TTC549 (cell line): ENCODE results near the gene CHRNA5.
"Not testable (repeated sequence)": the region's sequence is repeated elsewhere in the genome, so short reads cannot be mapped to it uniquely, and the experiment has no call there.

ENCODE experiments used
- FAIRE-seq: peaks from 2 replicates; lab custom pipeline; 2012; peaks lifted over from hg19 to GRCh38; lab: Jason Lieb, UNC

CHRNA5 gene

GRCh38 chr15:78565097-78565950 lies at the start of gene CHRNA5:
TSS of gene CHRNA5 (plus strand) at chr15:78565520. CDS start at chr15:78565720, 200 bp downstream.
- FAIRE-seq: no peak

DNA sequence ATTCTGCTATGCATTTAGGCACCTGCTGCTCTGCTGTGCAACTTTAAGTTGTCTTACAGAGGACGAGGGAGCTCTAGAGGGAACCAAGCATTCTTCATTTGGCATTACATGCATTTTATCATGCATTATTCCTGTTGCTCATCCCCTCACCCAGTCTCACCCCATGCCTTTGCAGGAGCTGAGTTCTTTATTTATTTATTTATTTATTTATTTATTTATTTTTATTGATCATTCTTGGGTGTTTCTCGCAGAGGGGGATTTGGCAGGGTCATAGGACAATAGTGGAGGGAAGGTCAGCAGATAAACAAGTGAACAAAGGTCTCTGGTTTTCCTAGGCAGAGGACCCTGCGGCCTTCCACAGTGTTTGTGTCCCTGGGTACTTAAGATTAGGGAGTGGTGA lies 45.3 kb upstream of the CHRNA5 start:
- not testable (repeated sequence) for FAIRE-seq

- FAIRE-seq: no peak
Measured at GRCh38 chr15:78524230-78524629, 41.1 kb upstream of the CHRNA5 start.

DNA sequence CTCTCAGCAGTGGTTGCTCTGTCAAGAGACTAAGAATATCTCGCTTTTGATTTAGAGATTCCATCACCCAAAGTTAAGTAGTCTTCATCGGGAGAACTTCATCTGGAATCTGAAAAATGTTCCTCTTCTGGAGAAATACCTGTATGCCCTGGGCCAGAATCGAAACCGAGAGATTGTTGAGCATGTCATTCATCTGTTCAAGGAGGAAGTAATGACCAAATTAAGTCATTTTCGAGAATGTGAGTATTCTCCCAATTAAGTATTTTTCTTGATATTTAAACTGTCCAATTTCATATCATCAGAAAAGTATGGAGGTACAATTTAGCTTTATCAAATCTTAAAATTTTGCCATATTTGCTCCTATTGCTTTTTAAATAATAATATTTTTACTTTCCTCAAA lies 38.0 kb upstream of the CHRNA5 start:
- FAIRE-seq: no peak

GRCh38 chr15:78533331-78533730 lies 32.0 kb upstream of the CHRNA5 start:
- no peak for FAIRE-seq

DNA sequence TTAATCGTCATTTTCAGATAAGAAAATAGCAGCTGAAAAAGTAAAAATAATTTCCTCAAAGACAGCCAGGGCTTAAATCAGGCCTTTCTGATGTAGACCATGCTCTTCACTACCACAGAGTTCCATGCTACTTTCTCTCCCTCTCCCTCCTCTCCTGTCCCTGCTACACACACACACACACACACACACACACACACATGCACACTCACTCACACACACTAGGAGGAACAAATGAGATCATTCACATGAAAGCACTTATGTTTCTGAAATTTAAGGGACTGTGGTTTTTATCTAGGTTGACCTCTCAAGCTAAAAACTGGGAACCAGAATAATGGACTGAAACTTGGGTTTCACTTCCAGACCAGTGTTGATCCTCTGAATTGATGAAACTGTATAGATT lies 29.2 kb upstream of the CHRNA5 start:
- FAIRE-seq: no peak

- no peak for FAIRE-seq
Measured at GRCh38 chr15:78537266-78537905, 27.9 kb upstream of the CHRNA5 start.

- FAIRE-seq: no peak
Measured at GRCh38 chr15:78538358-78538757, 27.0 kb upstream of the CHRNA5 start.

DNA sequence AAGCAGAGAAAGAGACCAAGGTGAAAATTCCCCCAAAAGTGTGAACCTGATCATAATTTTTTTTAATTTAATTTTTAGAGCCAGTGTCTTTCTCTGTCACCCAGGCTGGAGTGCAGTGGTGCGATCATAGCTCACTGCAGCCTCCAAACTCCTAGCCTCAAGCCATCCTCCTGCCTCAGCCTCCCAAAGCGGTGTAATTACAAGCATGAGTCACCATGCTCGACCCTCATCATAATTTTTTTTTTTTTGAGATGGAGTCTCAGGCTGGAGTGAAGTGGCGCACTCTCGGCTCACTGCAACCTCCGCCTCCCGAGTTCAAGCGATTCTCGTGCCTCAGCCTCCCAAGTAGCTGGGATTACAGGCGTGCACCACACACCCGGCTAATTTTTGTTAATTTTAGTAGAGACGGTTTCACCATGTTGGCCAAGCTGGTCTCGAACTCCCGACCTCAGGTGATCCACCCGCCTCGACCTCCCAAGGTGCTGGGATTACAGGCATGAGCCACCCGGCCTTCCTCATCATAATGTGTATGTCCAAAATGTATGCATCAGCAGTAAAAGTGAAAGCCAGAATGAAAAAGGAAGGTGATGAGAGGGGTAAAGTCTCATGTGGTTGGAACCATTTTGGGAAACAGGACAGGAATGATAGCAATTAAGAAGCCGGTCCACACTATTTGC lies 25.7 kb upstream of the CHRNA5 start:
- not testable (repeated sequence) for FAIRE-seq

DNA sequence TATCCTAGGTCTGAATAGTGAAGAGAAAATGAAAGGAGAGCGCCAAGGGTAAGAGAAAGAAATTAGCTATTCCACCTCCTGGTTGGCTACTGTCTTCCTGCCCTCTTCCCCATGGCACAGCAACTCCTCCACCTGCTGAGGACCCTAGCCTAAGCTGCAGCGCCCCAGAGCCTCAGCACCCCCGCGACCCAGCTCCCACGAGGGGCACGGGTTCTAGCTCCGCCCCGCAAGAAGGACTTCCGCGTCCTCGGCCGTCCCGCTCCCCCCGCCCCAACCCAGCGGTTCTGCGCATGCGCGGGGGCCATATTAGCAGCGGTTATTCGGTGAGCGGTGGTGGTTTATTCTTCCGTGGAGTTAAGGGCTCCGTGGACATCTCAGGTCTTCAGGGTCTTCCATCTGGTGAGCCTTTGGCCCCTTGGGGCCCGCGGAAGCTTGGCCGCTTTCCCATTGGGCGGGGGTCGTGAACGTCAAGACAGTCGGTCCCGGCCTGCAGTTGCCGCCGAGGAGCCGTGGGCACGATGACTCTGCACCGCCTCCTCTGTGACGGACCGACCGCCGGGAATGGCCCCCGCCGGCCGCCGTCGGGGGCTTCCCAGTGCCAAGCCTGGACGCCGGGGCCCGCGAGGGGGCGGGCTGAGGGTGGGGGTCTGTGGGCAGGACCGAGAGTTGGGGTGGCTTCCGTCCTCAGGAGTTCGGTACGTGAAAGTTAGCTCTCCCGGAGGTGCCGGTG lies 25.0 kb upstream of the CHRNA5 start, which contains the start of gene PSMA4:
PSMA4 (plus strand) TSS at position 304 of the 730 bp plus-strand sequence. CDS start 1,484 bp downstream, outside the sequence.
- no peak for FAIRE-seq

GRCh38 chr15:78540871-78541743 lies 24.2 kb upstream of the CHRNA5 start:
- no peak for FAIRE-seq

GRCh38 chr15:78541744-78542034 lies 23.6 kb upstream of the CHRNA5 start:
- no peak for FAIRE-seq

DNA sequence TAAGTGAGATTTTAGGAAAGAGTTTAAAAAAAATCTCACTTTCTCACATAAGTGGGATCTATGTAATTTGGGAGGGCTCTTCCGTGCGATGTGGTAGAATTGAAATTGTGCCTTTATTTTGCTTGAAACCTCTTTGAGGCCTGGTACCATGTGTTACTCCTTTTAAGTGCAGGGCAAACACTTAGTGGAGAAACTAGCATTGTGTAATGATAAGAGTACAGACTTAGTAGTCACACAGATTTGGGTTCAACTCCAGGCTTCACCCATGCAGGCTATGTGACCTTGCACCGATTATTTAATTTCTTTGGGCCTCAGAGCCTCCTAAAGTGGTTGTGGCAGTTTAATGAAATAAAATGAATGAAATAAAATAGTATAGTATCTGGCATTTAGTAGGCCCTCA lies 22.7 kb upstream of the CHRNA5 start:
- FAIRE-seq: no peak

DNA sequence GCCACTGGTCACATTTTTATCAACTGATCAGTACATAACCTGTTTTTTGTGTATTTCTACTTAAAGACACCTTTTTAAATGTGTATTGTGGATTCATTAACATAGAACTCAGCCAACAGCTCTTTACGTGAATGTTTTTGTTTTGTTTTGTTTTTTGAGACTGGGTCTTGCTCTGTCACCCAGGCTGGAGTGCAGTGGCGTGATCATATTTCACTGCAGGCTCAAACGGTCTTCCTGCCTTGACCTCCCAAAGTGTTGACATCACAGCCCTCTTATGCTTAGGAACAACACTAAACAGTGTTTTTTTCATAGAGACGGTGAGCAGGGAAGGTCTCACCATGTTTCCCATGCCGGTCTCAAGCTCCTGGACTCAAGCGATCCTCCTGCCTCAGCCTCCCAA lies 15.1 kb upstream of the CHRNA5 start:
- FAIRE-seq: no peak

DNA sequence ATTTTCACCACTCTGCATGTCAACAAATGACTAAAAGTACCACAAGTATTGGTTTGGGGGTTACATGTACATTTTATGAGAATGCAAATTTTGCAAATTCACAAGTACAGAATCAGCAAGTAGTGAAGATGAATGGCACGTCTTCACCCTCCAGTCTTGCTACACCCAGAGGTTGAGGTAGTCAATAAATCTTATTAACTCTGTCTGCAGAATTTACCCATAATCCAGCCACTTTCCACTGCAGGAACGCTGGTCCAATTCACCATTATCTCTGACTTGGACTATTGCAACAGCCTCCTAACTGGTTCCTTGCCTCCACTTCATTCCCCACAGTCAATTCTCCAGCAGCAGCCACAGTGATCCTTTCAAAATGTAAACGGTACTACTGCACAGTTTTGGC lies 14.5 kb upstream of the CHRNA5 start:
- no peak for FAIRE-seq

DNA sequence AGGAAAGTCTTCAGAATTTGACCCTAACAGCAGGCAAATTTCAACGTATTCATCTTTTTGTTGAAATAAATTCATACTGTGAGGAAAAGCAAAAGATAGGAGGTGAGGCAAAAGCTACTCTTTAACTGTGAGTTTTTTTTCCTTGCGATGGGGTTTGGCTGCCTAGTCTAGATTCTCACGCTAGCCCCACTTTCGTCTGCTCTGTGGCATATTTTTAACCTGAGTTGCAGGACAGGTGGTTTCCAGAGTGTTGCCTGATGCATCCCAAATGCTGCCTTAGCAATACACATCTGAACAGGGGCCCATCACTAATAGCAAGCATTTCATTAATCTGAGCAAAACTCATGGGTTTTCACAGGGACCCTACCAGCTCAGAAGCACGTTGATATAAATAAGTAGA lies 13.4 kb upstream of the CHRNA5 start:
- no peak for FAIRE-seq

- FAIRE-seq: no peak
Measured at GRCh38 chr15:78552597-78552996, 12.7 kb upstream of the CHRNA5 start.

- not testable (repeated sequence) for FAIRE-seq
Measured at GRCh38 chr15:78560201-78560600, 5.1 kb upstream of the CHRNA5 start.

- no peak for FAIRE-seq
Measured at GRCh38 chr15:78561490-78561889, 3.8 kb upstream of the CHRNA5 start.

DNA sequence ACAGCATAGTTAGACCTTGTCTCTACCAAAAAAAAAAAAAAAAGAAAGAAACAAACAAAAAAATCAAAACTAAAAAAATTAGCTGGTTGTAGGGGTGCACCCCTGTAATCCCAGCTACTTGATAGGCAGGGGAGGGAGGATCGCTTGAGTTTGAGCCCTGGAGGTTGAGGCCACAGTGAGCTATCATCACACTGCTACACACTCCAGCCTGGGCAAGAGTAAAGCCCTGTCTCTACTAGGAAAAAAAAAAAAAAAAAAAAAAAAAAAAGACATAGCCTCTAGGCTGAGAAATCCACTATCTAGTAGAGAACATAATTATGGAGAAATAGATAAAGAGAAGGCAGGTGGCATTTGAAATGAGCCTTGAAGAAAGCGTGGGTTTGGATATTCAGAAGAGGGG lies 2.2 kb upstream of the CHRNA5 start:
- FAIRE-seq: no peak

GRCh38 chr15:78564743-78565096 lies 600 bp upstream of the CHRNA5 start:
- FAIRE-seq: no peak
